Adrenal gland (tissue), 5 donors: Measurements from ENCODE around the gene PLA2G2C.

ENCODE experiments used
- CTCF ChIP-seq, 6 experiments: fragments of 450-650 bp in 4 of 6; fragments of 200-600 bp in 2 of 6; sonication (generic) in 1 of 6; IDR thresholded peaks; 1 replicate in 5 of 6; 2 replicates in 1 of 6; pipeline versions ENCODE4 v1.5.1 to v1.8.0; 2016 to 2021; ENCODE audit warnings: antibody characterized with exemption in 6 of 6, mild to moderate bottlenecking in 2 of 6, moderate library complexity in 1 of 6
- POLR2A ChIP-seq, 2 donors: fragments of 450-650 bp; IDR thresholded peaks; one replicate each; pipeline ENCODE4 v1.6.1; 2017; ENCODE audit warnings: antibody characterized with exemption in 2 of 2, mild to moderate bottlenecking in 2 of 2, moderate library complexity in 1 of 2
- donor health status: DM: no; HTN: no; CAD: no.

- TF ChIP-seq CTCF (IDR thresholded peaks at IDR 0.05) (no peak), POLR2A (IDR thresholded peaks at IDR 0.05) (no peak)
Observed at GRCh38 chr1:20174937-20175666, 11.2 kb downstream of the PLA2G2C start.
